GM19468 (cell line): ENCODE results near the gene PTPRN2.
"Not testable (repeated sequence)": the region's sequence is repeated elsewhere in the genome, so short reads cannot be mapped to it uniquely, and the experiment has no call there.

Experiments used
- ATAC-seq: cut with Tn5 transposase; IDR thresholded peaks from one replicate; pipeline ENCODE4 v1.9.1; 2021; ENCODE audit warnings: mild to moderate bottlenecking, moderate library complexity, moderate number of reproducible peaks; ENCODE audit not compliant: unreplicated experiment; ENCODE audit errors: extremely low read depth

The PTPRN2 gene

DNA sequence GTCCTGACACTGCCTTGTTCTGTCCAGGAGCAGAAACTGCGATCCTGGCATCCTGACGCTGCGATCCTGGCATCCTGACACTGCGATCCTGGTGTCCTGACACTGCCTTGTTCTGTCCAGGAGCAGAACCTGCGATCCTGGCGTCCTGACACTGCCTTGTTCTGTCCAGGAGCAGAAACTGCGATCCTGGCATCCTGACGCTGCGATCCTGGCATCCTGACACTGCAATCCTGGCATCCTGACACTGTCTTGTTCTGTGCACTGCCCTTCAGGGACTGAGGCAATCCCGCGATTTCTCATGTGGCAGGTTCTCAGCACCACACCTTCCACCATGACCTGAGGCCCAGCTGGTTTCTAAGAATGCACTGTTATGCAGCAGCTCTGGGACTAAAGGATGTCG is 541.4 kb downstream of the PTPRN2 start:
- ATAC-seq = not testable (repeated sequence)

DNA sequence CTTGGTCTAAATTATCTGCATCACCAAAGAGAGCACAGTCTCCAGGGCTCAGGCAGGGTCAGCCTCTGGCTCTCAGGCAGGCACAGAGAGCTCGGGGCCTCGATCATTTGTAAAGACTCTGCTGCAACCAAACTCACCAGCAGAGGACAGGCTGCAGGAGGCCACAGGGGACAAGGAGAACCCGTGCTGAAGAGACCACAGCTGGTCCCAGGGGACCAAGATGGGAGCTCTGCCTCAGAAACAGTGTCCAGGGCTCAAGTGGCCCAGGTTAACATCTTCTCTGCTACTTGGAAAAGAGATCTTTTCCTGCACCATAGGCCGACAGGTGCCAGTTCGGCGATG is 543.2 kb downstream of the PTPRN2 start:
- no peak for ATAC-seq

DNA sequence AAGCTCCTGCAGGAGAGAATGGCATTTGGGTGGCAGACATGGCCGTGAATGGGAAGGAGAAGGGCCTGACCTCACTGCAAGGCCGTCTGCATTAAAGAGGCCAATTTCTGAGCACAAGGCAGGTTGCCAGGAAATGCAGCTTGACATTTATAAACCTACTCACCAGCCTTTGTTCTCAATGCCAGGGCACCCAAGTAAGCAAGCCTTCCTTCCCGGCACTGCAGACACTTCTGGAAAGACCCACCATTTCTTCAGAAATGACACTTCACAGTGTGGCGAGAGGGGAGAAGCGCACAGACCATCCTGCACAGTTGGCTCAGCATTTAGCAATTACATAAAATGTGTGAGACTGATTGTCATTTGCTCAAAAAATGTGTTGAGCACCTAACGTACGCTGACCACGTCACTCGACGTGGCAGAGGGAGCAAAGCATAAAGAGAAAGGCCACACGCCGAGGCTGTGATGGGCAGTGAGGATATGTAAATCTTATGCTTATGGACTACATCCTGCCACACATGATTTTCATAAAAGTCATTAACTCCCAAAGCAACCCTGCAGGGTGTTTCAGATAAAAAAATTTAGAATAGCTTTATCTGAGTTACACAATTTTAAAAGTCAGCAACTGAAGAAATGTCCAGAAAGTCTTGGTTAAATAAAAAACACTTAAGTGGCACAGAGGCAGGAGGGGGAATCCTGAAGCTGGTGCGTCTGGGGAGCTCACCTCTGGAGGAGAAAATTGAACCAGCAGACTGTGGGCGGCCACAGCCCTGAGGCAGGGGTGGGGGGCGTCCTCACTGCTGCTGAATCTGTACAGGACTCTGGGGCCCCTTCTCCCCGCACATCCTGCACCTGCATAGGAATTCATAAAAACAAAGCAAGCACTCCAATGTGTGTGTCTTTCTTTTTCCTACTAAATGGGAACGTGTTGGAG is 543.8 kb downstream of the PTPRN2 start:
- ATAC-seq = no peak

DNA sequence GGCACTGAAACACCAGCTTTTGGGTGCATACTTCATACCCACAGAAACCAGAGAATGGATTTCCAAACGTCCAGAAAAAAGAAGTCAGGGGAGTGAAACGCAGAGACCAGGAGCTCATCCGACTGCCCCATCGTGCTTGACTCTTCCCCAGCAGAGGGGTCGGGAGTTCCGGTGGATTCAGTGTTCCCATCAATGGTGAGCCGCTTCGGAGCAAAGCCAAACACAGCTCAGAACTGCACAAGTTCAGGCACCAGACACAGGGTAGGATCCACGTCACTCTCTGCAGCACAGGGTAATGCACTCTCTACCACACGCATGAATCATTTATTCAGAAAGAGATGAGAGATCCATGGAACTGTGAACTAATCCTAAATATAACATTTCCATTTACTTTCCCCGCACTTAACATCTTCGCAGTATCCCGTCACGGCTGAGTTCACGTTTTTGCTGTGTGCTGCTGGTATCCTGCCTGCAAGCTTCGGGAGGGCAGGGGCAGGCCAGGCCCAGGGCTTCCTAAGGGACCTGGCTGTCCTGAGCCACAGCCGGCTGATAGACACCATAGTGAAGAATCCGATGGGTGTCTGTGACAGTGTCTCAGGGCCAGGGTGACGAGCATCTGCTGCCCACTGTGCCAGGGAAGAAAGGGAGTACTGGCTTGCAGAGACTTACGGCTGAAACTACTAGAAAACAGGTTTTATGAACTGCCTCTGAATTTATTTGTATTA is 545.3 kb downstream of the PTPRN2 start:
- no peak for ATAC-seq

DNA sequence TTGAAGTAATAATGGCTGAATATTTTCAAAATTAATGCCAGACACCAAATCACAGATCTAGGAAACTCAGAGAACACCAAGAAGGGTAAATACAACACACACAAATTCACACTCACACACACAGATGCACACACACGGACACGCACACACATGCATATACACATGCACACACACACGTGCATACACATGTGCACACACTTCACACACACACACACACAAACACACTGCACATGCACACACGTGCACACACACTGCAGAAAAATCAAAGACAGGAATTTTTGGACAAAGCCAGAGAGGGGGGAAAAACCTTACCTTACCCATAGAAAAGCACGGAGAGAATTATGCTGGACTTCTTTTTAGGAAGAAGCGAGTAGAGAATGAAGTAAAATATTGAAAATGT is 547.4 kb downstream of the PTPRN2 start:
- ATAC-seq = no peak

DNA sequence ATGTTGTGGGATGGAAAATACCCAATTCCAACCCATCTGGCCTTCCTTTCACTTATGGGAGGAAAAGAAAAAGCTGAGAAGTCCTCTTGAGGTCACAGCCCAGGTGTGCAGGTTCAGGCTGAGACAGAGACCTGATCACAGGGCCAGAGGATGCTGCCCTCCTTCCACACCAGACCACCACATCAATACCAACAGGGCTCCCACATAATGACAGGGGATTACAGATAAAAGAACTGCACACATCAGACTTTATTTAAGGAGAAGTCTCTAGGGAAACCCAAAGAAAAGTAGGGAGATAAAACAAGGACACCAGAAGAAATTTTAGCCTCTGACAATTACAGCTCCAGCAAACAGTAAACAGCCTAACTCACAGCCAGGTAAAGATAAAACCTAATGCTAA is 548.4 kb downstream of the PTPRN2 start:
- no peak for ATAC-seq

DNA sequence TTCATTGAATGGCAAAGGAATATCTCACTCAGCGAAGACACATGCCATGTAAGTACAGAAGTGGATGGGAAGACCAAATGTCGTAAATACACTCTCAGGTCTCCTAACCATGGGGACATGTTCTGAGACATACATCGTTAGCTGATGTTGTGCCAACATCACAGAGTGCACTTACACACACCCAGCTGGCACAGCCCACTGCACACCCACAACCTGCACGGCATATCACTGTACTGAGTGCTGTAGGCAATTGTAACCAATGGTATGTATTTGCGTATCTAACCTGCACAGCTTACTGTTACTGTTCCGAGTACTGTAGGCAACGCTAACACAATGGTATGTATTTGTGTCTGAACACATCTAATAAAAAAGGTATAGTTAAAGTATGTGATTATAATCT is 550.4 kb downstream of the PTPRN2 start:
- ATAC-seq = no peak

DNA sequence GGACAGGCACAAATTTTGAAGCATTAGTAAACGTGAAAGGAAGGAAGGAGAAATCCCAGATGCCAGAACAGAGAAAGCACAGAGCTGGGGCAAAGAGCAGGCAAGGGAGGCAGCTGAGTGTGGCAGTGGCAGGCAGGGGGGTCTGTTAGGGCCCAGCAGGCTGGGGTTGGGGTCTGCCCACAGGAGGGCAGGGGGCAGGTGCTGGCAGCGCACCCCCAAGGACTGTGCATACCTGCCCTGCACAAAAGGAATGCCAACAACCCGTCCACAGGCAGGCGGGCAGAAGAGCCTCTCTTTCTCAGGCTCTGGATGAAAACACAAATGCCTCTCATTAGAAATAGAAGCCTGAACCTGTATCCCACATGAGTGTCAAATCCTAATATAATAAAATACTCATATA is 552.3 kb downstream of the PTPRN2 start:
- ATAC-seq = no peak

DNA sequence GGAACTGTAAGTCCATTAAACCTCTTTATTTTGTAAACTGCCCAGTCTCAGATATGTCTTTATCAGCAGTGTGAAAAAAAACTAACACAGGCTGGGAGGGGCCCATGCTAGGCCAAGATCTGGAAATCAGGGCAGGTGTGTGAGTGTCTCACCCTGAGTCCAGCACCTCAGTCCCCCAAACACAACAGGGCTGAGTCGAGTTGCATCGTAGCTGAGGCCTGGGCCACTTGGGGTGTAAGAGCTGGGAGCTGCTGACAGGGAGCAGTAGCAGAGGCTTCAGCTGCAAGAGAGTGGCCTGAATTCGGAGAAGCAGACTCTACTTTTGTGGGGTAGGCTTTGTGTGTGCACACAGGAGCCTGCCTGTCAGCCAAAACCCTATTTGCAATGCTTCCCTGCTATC is 553.1 kb downstream of the PTPRN2 start:
- no peak for ATAC-seq

DNA sequence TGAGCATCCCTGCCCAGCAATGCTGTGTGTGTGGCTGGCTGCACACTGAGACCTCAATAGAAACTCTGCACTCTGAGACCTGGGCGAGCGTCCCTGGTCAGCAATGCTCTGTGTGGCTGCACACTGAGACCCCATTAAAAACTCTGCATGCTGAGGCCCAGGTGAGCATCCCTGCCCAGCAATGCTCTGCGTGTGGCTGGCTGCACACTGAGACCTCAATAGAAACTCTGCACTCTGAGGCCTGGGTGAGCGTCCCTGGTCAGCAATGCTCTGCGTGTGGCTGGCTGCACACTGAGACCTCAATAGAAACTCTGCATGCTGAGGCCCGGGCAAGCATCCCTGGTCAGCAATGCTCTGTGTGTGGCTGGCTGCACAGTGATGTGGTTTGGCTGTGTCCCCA is 553.7 kb downstream of the PTPRN2 start:
- not testable (repeated sequence) for ATAC-seq

DNA sequence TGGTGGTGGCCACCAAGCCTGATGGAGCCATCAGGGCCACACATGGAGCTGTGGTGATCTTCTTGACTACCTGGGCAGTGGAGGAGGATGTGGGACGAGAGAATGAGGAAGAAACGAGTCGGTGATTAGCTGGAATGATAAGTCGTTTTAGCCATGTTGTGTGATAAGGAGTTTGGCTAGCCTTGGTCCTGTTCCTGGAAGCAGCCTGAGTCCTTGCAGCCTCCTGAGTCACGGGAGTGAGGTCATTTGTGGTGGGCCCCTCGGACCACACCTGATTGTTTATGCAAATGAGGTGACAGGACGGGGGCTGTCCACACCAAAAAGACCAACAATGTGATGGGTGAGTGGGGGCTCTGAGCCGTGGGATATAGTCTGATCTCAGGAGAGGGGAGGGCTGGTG is 554.4 kb downstream of the PTPRN2 start:
- ATAC-seq = no peak

DNA sequence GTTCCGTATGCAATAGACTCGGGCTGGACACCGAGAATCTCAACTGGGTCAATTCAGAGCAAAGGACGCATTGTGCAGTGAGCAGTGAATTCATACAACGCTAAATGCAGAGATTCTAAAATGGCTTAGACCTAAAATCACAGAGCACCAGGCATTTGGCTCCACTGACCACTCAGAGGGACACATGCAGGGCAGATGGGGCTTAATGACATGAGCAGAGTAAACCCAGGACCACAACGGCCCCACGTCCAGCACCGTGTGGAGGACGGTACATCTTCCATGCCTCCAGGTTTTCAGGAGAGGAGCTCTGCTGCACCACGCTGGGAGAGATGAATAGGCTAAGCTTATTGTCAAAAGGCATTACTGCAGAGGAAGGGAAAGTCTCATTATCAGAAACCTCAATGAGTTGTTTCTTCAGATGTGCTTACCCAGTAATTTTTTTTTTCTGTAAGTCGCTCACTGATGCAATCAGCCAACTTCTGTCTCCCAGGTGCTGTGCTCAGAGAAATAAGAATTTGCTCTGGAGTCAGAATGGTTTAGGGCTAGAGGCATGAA is 555.0 kb downstream of the PTPRN2 start:
- no peak for ATAC-seq

DNA sequence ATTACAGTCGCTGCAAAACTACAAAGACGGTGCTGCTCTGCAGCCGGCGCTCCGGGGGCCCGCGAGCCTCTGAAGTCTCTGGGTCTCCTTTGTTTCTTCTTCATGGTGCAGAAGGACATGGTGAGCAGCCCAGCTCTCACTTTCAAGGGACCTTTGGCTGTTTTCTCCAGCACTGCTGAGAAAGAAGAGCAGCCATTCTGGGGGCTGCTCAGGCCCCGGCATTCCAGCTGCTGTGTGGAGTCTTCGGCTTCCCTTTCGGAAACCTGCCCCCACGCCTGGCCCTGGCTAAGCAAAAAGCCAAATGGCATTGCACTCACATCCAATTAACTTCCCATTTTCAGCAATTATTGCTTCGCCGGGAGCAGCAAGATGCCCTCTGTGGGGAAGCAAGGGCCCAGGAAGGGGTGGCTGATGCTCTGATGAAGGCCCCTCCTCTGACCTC is 555.7 kb downstream of the PTPRN2 start:
- no peak for ATAC-seq

DNA sequence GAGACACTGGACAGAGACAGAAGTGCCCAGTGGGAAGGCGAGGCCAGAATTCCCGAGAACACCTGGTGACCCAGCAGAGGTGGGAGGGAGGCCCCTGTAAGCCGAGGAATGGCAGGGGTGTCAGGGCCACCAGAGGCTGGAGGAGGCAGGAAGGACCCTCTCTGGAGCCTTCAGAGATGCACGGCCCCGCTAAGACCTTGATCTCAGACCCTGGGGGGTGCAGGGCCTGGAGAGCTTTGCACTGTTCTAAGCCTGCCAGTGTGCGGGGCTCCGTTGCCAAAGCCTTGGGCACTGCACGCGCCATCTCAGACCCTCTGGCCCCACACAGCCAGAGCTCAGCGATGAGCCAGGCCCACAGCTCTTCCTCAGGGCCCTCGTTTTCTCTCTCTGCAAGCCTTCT is 557.1 kb downstream of the PTPRN2 start:
- ATAC-seq = no peak

DNA sequence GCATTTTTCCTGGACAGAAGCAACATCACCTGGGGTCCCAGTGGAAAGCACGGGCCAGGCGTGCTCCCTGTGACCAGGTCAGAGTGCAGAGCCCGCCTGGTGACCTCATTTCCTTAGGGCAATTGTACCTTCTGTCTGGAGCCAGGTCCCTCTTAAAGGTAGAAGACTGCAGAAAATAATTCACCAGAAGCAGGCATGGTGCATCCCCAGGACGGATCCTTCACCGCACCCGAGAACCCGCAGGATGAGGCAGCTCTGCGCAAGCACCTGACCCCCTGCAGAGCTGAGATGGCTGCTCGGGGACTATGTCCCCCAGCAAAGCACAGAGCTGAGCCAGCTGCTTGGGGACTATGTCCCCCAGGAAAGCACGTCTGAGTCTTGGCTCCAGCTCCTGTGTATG is 557.6 kb downstream of the PTPRN2 start:
- ATAC-seq = no peak

DNA sequence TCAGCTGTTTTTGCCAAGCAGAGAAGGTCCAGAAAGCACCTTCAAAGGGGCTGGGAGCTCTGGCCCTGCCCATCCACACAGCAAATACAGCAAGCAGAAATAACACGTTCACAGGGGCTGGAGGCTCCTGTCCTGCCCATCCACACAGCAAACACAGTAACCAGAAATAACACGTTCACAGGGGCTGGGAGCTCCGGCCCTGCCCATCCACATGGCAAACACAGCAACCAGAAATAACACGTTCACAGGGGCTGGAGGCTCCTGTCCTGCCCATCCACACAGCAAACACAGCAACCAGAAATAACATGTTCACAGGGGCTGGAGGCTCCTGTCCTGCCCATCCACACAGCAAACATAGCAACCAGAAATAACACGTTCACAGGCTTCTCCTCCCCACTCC is 558.1 kb downstream of the PTPRN2 start:
- no peak for ATAC-seq

DNA sequence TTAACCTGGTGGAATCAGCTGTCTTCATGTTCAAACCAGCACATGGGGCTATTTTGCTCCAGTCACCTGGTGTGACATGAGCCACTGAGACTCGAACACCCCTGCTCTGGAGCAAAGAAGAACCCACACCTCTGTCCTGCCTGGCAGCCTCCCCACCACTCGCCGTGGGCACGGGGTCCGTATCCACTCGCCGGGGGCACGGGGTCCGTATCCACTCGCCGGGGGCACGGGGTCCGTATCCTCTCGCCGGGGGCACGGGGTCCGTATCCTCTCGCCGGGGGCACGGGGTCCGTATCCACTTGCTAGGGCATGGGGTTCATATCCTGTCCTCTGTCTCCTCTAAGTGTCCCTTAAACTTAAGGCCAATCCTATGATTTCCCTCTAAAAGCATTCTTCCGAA is 558.7 kb downstream of the PTPRN2 start:
- ATAC-seq = no peak

DNA sequence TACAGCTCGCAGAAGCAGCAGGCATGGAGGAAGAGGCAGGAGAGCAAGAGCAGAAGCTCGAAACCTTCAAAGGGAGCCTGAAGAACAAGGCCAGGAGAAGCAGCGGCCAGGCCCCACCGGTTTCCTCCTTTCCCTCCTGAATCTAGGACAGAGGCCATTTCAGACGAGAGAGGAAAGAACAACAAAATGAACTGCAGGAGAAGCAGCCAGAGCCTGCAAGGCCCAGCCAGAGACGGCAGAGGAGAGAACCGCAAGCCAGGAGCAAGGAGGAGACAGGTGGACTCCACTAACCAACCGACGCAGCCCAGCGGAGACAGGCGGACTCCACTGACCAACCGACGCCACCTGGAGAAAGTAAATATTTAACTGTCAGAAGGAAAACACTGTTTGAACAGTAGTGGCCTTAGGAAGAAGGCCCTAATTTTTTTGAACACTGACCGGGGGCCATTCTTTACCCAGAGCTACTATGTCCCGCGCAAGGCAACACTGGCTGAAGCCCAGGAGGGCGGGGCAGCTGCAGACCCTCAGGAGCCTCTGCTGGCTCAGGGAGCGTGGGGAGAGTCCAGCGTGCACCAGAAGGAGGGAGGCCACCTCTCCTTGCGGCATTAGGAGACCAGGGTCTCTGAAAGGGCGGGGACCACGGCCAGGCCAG is 559.2 kb downstream of the PTPRN2 start:
- ATAC-seq = no peak

DNA sequence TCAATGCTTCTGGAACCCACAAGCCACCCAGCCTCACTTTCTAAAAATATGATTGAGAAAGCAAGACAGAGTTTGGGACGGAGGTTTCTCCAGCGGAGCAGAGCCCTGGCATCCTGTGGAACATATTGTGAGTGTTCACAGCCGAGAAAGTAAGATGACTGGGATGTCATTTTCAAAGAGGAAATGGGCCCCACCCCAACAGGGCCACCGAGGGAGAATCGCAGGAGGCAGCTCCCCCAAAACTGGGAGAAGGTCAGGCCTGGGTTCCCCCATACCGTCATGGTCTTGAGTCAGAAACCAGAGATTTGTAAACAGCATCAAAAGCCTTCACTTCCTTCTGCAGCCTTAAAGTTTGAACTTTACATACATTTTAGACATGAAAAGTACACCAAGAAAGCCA is 560.0 kb downstream of the PTPRN2 start:
- no peak for ATAC-seq

DNA sequence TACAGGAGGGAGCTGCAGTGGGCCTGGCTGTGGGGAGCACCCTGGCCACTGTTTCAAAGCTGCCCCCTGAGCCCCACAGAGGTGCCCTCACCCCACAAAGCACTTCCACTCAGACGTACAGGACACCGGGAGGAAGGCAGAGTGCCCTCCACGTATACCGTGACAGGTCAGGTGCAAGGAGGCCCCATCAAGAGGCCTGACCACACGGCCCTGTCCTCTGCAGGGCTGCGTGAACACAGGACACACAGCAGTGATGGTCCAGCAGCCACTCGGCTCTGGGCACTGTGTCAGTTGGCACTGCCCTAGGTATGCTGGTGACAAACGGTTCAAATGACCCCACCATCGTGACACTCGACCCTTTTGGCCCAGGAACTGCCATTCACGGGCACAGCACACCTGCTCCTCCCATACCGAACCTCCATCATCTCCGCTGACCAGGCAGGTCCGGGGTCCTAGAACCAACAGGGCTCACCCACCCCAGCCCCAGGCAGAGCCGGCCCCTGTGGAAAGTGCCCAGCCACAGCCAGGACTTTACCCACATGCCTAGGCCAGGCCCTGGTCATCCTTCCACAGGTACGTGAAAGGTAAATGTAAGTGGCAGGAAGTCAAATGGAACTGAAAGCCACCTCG is 560.9 kb downstream of the PTPRN2 start:
- no peak for ATAC-seq
